ENCODE data around the gene ITGA4. TPM values are rescaled to one million over a fixed set of nuclear protein-coding genes. Genes with fewer than 3 reads are reported as not detected.

Gene ITGA4
- polyA plus RNA-seq, 1 donor (not counting 4 experiments of a cell fraction or from before 2014, with no cell fraction given): 4.7 TPM

DNA sequence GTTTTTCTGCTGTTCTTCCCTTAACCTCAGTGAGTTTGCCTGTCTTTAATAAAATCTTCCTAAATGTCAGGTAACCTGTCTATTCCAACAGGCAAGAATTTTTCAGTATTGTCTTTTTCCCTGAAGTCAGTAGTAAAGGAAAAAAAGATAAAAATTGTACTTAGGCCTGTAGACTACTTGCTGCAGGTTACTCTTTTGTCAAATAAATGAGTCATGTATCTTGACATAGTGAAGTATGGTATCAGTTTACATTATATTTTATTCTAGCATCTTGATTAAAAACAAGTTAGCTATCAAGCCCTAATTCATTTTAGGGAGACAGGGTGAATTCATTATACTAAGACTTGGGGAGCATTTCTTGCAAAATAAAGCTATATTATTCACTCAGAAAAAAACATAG is 59.8 kb downstream of the ITGA4 start:
- FAIRE-seq (no peak), DNase-seq (ENCODE audit: low read depth, low spot score) (no peak)
- Histone ChIP-seq H3K9me3 (ENCODE audit: control insufficient read depth, low read depth, low read length) (no peaks in the 10 kb centered on the region), H3K27me3 (ENCODE audit: control insufficient read depth, extremely low read depth, insufficient read depth, low read length) (no peaks in the 10 kb centered on the region), H4K20me1 (ENCODE audit: control insufficient read depth, extremely low read depth, insufficient read depth, low read length) (no peaks in the 10 kb centered on the region), H3K79me2 (ENCODE audit: control insufficient read depth, insufficient read depth, low read length) (no peaks in the 10 kb centered on the region), H3K36me3 (ENCODE audit: control insufficient read depth in 2 of 2, extremely low read depth in 1 of 2, insufficient read depth in 2 of 2, low read length in 2 of 2) (peaks cover 0 to 1% of the 10 kb centered on the region in 2 experiments), H3K4me2 (ENCODE audit: control insufficient read depth, extremely low read depth, insufficient read depth, low read depth, low read length) (no peak overlapping the region), H3K27ac (ENCODE audit: control insufficient read depth, insufficient read depth, low read length) (no peak overlapping the region), H3K9ac (ENCODE audit: control insufficient read depth, extremely low read depth, insufficient read depth, low read length) (no peak overlapping the region), H3K9me1 (ENCODE audit: control insufficient read depth, extremely low read depth, insufficient read depth, low read length) (no peaks in the 10 kb centered on the region), H3K4me3 (ENCODE audit: control insufficient read depth in 2 of 3, extremely low read depth in 1 of 3, insufficient read depth in 2 of 3, low read depth in 1 of 3, low read length in 3 of 3) (no peak overlapping the region), H2AFZ (ENCODE audit: control insufficient read depth, low read length) (no peak overlapping the region), H3K4me1 (ENCODE audit: control insufficient read depth, extremely low read depth, insufficient read depth, low read length) (peaks cover 11% of the 10 kb centered on the region)
- no peak for TF ChIP-seq EZH2 (IDR thresholded peaks at IDR 0.05; ENCODE audit: low read length)
- TF ChIP-seq, protein P1, sequence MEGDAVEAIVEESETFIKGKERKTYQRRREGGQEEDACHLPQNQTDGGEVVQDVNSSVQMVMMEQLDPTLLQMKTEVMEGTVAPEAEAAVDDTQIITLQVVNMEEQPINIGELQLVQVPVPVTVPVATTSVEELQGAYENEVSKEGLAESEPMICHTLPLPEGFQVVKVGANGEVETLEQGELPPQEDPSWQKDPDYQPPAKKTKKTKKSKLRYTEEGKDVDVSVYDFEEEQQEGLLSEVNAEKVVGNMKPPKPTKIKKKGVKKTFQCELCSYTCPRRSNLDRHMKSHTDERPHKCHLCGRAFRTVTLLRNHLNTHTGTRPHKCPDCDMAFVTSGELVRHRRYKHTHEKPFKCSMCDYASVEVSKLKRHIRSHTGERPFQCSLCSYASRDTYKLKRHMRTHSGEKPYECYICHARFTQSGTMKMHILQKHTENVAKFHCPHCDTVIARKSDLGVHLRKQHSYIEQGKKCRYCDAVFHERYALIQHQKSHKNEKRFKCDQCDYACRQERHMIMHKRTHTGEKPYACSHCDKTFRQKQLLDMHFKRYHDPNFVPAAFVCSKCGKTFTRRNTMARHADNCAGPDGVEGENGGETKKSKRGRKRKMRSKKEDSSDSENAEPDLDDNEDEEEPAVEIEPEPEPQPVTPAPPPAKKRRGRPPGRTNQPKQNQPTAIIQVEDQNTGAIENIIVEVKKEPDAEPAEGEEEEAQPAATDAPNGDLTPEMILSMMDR (optimal IDR thresholded peaks at IDR 0.05 in 1 of 3, IDR thresholded peaks at IDR 0.05 in 1 of 3, conservative IDR thresholded peaks at IDR 0.05 in 1 of 3; ENCODE audit: extremely low read depth in 1 of 3, insufficient read depth in 2 of 3, low read length in 3 of 3): no peak
- dilution Hi-C loops (cut with MboI; ENCODE audit: extremely low pct_ligation_motif_present, low sequenced_read_pairs): no loop called here

DNA sequence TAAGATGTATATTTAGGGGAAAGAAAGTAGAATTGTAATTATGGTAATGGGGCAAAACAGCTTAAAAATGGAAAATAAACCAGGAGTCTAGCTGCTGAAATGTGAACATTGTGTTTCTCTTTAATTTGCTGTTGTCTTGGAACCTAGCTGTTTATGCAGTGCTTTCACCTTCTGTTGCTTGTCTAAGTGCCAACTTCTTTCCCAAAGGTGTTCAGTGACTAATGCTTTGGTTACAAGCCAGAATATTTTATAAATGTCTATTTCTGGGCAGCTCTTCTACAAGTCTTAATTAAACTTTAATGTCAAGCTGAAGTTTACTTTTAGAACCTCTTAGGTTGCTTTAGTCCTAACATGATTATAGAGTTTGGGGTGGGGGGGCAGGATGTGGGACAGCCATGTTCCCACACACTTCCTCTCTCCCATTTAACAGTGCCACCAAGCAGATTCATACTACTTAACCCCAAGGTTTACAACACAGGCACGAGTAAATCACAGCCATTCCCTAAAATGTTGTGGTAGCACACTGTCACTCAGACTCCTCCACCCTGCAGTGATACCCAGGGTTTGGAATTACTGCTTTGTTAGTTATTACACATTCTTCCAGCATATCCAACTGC is 60.6 kb downstream of the ITGA4 start:
- FAIRE-seq (peak; percentile 84), DNase-seq (ENCODE audit: low read depth, low spot score) (no peak)
- H3K27ac ChIP-seq (ENCODE audit: control insufficient read depth, insufficient read depth, low read length): no peak overlapping the region
- H2AFZ ChIP-seq (ENCODE audit: control insufficient read depth, low read length): no peak overlapping the region
- dilution Hi-C loops (cut with MboI; ENCODE audit: extremely low pct_ligation_motif_present, low sequenced_read_pairs): no loop called here
- no peaks in the 10 kb centered on the region for H3K79me2 ChIP-seq (ENCODE audit: control insufficient read depth, insufficient read depth, low read length)
- TF ChIP-seq, protein P1 (optimal IDR thresholded peaks at IDR 0.05 in 1 of 3, IDR thresholded peaks at IDR 0.05 in 1 of 3, conservative IDR thresholded peaks at IDR 0.05 in 1 of 3; ENCODE audit: extremely low read depth in 1 of 3, insufficient read depth in 2 of 3, low read length in 3 of 3): no peak
- peaks cover 11% of the 10 kb centered on the region for H3K4me1 ChIP-seq (ENCODE audit: control insufficient read depth, extremely low read depth, insufficient read depth, low read length)
- H3K9me3 ChIP-seq (ENCODE audit: control insufficient read depth, low read depth, low read length): no peaks in the 10 kb centered on the region
- H3K4me3 ChIP-seq (ENCODE audit: control insufficient read depth in 2 of 3, extremely low read depth in 1 of 3, insufficient read depth in 2 of 3, low read depth in 1 of 3, low read length in 3 of 3): no peak overlapping the region
- no peaks in the 10 kb centered on the region for H4K20me1 ChIP-seq (ENCODE audit: control insufficient read depth, extremely low read depth, insufficient read depth, low read length)
- no peaks in the 10 kb centered on the region for H3K27me3 ChIP-seq (ENCODE audit: control insufficient read depth, extremely low read depth, insufficient read depth, low read length)
- no peak overlapping the region for H3K9ac ChIP-seq (ENCODE audit: control insufficient read depth, extremely low read depth, insufficient read depth, low read length)
- no peaks in the 10 kb centered on the region for H3K36me3 ChIP-seq (ENCODE audit: control insufficient read depth in 2 of 2, extremely low read depth in 1 of 2, insufficient read depth in 2 of 2, low read length in 2 of 2)
- no peak overlapping the region for H3K4me2 ChIP-seq (ENCODE audit: control insufficient read depth, extremely low read depth, insufficient read depth, low read depth, low read length)
- H3K9me1 ChIP-seq (ENCODE audit: control insufficient read depth, extremely low read depth, insufficient read depth, low read length): no peaks in the 10 kb centered on the region

All from keratinocyte (primary cell).